PC-9 (cell line): Measurements from ENCODE around the gene FRMD8. TPM values are rescaled to one million over a fixed set of nuclear protein-coding genes. Genes with fewer than 3 reads are reported as not detected.

Experiments used
- BruUV-seq: library from RNA; stranded (reverse); fragments of 400-500 nt; replicated peaks from 2 replicates; lab custom pipeline; 2021; lab: Mats Ljungman, UMichigan
- CTCF ChIA-PET: fragments of 300-600 bp; sonication (Branson Sonifier 250); formaldehyde crosslinking; loops from one replicate; lab custom pipeline; 2022; ENCODE audit warnings: antibody characterized with exemption; lab: Charles Lee
- POLR2A ChIA-PET: fragments of 300-600 bp; sonication (Branson Sonifier 250); formaldehyde crosslinking; loops from one replicate; lab custom pipeline; 2022; ENCODE audit warnings: antibody characterized with exemption; ENCODE audit not compliant: unreplicated experiment; lab: Charles Lee
- DNase-seq, 2 experiments: peaks; one replicate each; pipeline versions ENCODE4 v3.0.0 to v3.0.0-alpha.2; 2015 to 2022; ENCODE audit warnings: mixed read lengths in 1 of 2
- H2AFZ ChIP-seq: fragments of 200-600 bp; sonication (generic); 2 replicates; pipeline ENCODE4 v1.8.1; 2017; ENCODE audit warnings: antibody characterized with exemption
- H3F3A ChIP-seq: fragments of 200-600 bp; sonication (generic); 2 replicates; pipeline ENCODE4 v1.8.1; 2017; ENCODE audit warnings: antibody characterized with exemption, mild to moderate bottlenecking, low read depth; ENCODE audit not compliant: insufficient read depth
- H3K27ac ChIP-seq: fragments of 200-600 bp; sonication (generic); 2 replicates; pipeline ENCODE4 v1.6.1; 2016; ENCODE audit warnings: mixed run types
- H3K27me3 ChIP-seq: fragments of 200-600 bp; sonication (generic); 2 replicates; pipeline ENCODE4 v1.6.1; 2016; ENCODE audit warnings: low read depth, mixed run types; ENCODE audit not compliant: insufficient read depth
- H3K36me3 ChIP-seq: fragments of 200-600 bp; sonication (generic); 2 replicates; pipeline ENCODE4 v1.6.1; 2016; ENCODE audit warnings: low read depth, mixed run types
- H3K4me1 ChIP-seq: fragments of 200-600 bp; sonication (generic); replicated peaks from 2 replicates; pipeline ENCODE4 v1.6.1; 2016; ENCODE audit warnings: mixed run types; ENCODE audit not compliant: insufficient read depth
- H3K4me2 ChIP-seq: fragments of 200-600 bp; sonication (generic); 2 replicates; pipeline ENCODE4 v1.6.1; 2017; ENCODE audit warnings: mixed run types
- H3K4me3 ChIP-seq: fragments of 200-600 bp; sonication (generic); 2 replicates; pipeline ENCODE4 v1.6.1; 2016; ENCODE audit warnings: mixed run types
- H3K79me2 ChIP-seq: fragments of 200-600 bp; sonication (generic); 2 replicates; pipeline ENCODE4 v1.6.1; 2017; ENCODE audit warnings: low read depth, mixed run types
- H3K9me2 ChIP-seq: fragments of 200-600 bp; sonication (generic); 2 replicates; pipeline ENCODE4 v1.8.1; 2017; ENCODE audit warnings: mild to moderate bottlenecking; ENCODE audit not compliant: insufficient read depth
- H3K9me3 ChIP-seq: fragments of 200-600 bp; sonication (generic); 2 replicates; pipeline ENCODE4 v1.8.1; 2016; ENCODE audit warnings: low read depth; ENCODE audit not compliant: insufficient read depth
- H4K20me1 ChIP-seq: fragments of 200-600 bp; sonication (generic); 2 replicates; pipeline ENCODE4 v1.8.1; 2017; ENCODE audit not compliant: insufficient read depth
- CTCF ChIP-seq: fragments of 200-600 bp; sonication (generic); conservative IDR thresholded peaks from 2 replicates; pipeline ENCODE4 v1.6.1; 2017; ENCODE audit warnings: mixed run types, antibody characterized with exemption, mild to moderate bottlenecking, moderate library complexity
- EZH2 ChIP-seq: fragments of 200-600 bp; sonication (generic); IDR thresholded peaks from 2 replicates; pipeline ENCODE4 v1.8.0; 2017; ENCODE audit warnings: antibody characterized with exemption, low read depth
- intact Hi-C: fragments of 100-400 bp; cut with micrococcal nuclease; formaldehyde crosslinking; loops from one replicate; pipeline ENCODE4 v1.10.0; 2022; ENCODE audit not compliant: unreplicated experiment
- total RNA-seq: library from RNA; stranded (reverse); gene quantifications from 2 replicates; pipeline ENCODE4 v1.2.3, GENCODE V29; 2021

FRMD8 gene
- total RNA-seq, 1 experiment from 2014 or later: 32.4 TPM

GRCh38 chr11:65416841-65417701, 30.6 kb downstream of the FRMD8 start:
- ChIA-PET CTCF (interaction anchor here (0.6 to 1.4 kb wide), 4 partner anchors 30 to 221 kb away, joined by 3 read pairs; partner anchors contain the start of gene SIPA1), POLR2A (interaction anchor here (0.6 to 0.8 kb wide), 3 partner anchors 82 to 246 kb away, joined by 3 read pairs; partner anchors contain the start of gene MALAT1)
- Histone ChIP-seq H3K9me3 (no peaks in the 10 kb centered on the region), H3K79me2 (peaks cover 32% of the 10 kb centered on the region), H3K4me1 (peaks cover 57% of the 10 kb centered on the region), H3K27ac (peak overlapping the region; percentile 100), H3F3A (peaks cover 54% of the 10 kb centered on the region), H3K36me3 (no peaks in the 10 kb centered on the region), H3K4me3 (peak overlapping the region; percentile 32; the same call in 1 of the 2 replicates), H4K20me1 (no peaks in the 10 kb centered on the region), H2AFZ (no peak overlapping the region), H3K9me2 (no peaks in the 10 kb centered on the region), H3K27me3 (no peaks in the 10 kb centered on the region), H3K4me2 (peak overlapping the region; percentile 99)
- no TSS peak for BruUV-seq
- DNase-seq: peak in 1 of 2 experiments; percentile 24
- TF ChIP-seq EZH2: no peak
- TF ChIP-seq CTCF: no peak
- intact Hi-C loops: loop anchor here (1.0 to 5.0 kb wide), 3 partner anchors 52 to 140 kb away; no protein-coding TSS in a partner anchor

- no peak overlapping the region for H2AFZ ChIP-seq
- H3K4me3 ChIP-seq: peak overlapping the region; percentile 32; the same call in 1 of the 2 replicates
- ChIA-PET POLR2A (interaction anchor here (0.6 to 3.2 kb wide), 7 partner anchors 30 to 246 kb away, joined by 3 to 97 read pairs (median 5); partner anchors contain the start of gene MALAT1), CTCF (interaction anchor here (0.5 to 1.7 kb wide), 4 partner anchors 48 to 197 kb away, joined by 3 to 8 read pairs (median 4); no protein-coding TSS in a partner anchor)
- H3K9me2 ChIP-seq: no peaks in the 10 kb centered on the region
- DNase-seq: peak in 1 of 2 experiments; percentile 17
- H3K4me1 ChIP-seq: peaks cover 57% of the 10 kb centered on the region
- peak overlapping the region; percentile 99 for H3K4me2 ChIP-seq
- intact Hi-C loops: loop anchor here (1.0 to 5.0 kb wide), 5 partner anchors 15 to 141 kb away; no protein-coding TSS in a partner anchor
- H3K9me3 ChIP-seq: no peaks in the 10 kb centered on the region
- H3F3A ChIP-seq: peaks cover 54% of the 10 kb centered on the region
- no peaks in the 10 kb centered on the region for H3K27me3 ChIP-seq
- H4K20me1 ChIP-seq: peaks cover 2% of the 10 kb centered on the region
- H3K79me2 ChIP-seq: peaks cover 38% of the 10 kb centered on the region
- no TSS peak for BruUV-seq
- TF ChIP-seq EZH2 (no peak), CTCF (no peak)
- no peaks in the 10 kb centered on the region for H3K36me3 ChIP-seq
- peak overlapping the region; percentile 100 for H3K27ac ChIP-seq
Observed at GRCh38 chr11:65417702-65418430, 31.4 kb downstream of the FRMD8 start.

- H4K20me1 ChIP-seq: peaks cover 7% of the 10 kb centered on the region
- H3K4me1 ChIP-seq: peaks cover 57% of the 10 kb centered on the region
- no peaks in the 10 kb centered on the region for H3K9me2 ChIP-seq
- peak overlapping the region; percentile 32; the same call in 1 of the 2 replicates for H3K4me3 ChIP-seq
- H2AFZ ChIP-seq: no peak overlapping the region
- DNase-seq: no peak
- no peak for TF ChIP-seq EZH2
- TF ChIP-seq CTCF: no peak
- peaks cover 54% of the 10 kb centered on the region for H3F3A ChIP-seq
- peak overlapping the region; percentile 99 for H3K4me2 ChIP-seq
- peaks cover 4% of the 10 kb centered on the region; the same call in 1 of the 2 replicates for H3K36me3 ChIP-seq
- peak overlapping the region; percentile 100 for H3K27ac ChIP-seq
- H3K9me3 ChIP-seq: no peaks in the 10 kb centered on the region
- BruUV-seq: no TSS peak
- intact Hi-C loops: loop anchor here (1.0 to 5.0 kb wide), 5 partner anchors 14 to 141 kb away; no protein-coding TSS in a partner anchor
- CTCF ChIA-PET: interaction anchor here (0.5 to 1.7 kb wide), 4 partner anchors 74 to 196 kb away, joined by 3 to 17 read pairs (median 6); no protein-coding TSS in a partner anchor
- POLR2A ChIA-PET: interaction anchor here (0.6 to 3.2 kb wide), 10 partner anchors 18 to 90 kb away, joined by 4 to 97 read pairs (median 6); partner anchors contain the start of gene MALAT1
- H3K79me2 ChIP-seq: peaks cover 43% of the 10 kb centered on the region
- H3K27me3 ChIP-seq: no peaks in the 10 kb centered on the region
Observed at GRCh38 chr11:65418431-65418680, 31.9 kb downstream of the FRMD8 start.
